ENCODE measurements around the gene NOL6.

Gene NOL6

DNA sequence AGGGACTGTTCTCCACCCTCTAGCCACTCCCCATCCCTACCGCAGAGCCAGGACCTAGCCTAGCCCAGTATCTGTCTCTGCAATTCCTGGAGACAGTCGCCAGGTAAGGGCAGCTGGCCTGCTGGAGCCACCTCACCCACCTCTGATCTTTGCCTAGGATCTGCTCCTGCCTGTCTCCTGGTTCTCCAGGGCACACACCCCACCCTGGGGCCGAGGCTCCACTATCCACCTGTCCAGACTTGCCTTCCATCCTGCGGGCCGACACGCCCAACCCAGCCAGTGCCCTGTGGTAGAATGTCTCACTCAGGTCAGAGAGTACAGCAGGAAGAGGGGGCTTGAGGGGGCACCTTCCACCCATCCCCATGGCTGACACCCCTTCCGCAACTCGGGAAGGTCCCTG is 55.6 kb downstream of the NOL6 start:
- no peak overlapping the region for H3K27ac ChIP-seq
- TF ChIP-seq, protein P1, sequence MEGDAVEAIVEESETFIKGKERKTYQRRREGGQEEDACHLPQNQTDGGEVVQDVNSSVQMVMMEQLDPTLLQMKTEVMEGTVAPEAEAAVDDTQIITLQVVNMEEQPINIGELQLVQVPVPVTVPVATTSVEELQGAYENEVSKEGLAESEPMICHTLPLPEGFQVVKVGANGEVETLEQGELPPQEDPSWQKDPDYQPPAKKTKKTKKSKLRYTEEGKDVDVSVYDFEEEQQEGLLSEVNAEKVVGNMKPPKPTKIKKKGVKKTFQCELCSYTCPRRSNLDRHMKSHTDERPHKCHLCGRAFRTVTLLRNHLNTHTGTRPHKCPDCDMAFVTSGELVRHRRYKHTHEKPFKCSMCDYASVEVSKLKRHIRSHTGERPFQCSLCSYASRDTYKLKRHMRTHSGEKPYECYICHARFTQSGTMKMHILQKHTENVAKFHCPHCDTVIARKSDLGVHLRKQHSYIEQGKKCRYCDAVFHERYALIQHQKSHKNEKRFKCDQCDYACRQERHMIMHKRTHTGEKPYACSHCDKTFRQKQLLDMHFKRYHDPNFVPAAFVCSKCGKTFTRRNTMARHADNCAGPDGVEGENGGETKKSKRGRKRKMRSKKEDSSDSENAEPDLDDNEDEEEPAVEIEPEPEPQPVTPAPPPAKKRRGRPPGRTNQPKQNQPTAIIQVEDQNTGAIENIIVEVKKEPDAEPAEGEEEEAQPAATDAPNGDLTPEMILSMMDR (conservative IDR thresholded peaks at IDR 0.05): no peak

- H3K27ac ChIP-seq: peak overlapping the region; percentile 80; the same call in 1 of the 2 replicates
- TF ChIP-seq, protein P1 (conservative IDR thresholded peaks at IDR 0.05): no peak
Observed at GRCh38 chr9:33416996-33417395, 56.7 kb downstream of the NOL6 start.

GRCh38 chr9:33415501-33416038 is 58.2 kb downstream of the NOL6 start:
- TF ChIP-seq, protein P1 (conservative IDR thresholded peaks at IDR 0.05): peak; percentile 69
- peak overlapping the region; percentile 80 for H3K27ac ChIP-seq

- peak overlapping the region; percentile 80 for H3K27ac ChIP-seq
- TF ChIP-seq, protein P1 (conservative IDR thresholded peaks at IDR 0.05): no peak
Observed at GRCh38 chr9:33414889-33415500, 58.7 kb downstream of the NOL6 start.

- TF ChIP-seq, protein P1 (conservative IDR thresholded peaks at IDR 0.05): no peak
Observed at GRCh38 chr9:33414268-33414667, 59.5 kb downstream of the NOL6 start.

More at GRCh38 chr9:33414268-33414667, 59.5 kb downstream of the NOL6 start:
- H3K27ac ChIP-seq: peak overlapping the region; percentile 80; the same call in 1 of the 2 replicates

Measured in VCaP (cell line).